Mesenchymal stem cell (in vitro differentiated cells and primary cell): Measurements from ENCODE around the gene UBE2G2.

ENCODE experiments used
- DNase-seq: peaks from one replicate; pipeline ENCODE4 v3.0.0-alpha.2; 2013
- H2AFZ ChIP-seq: one replicate; pipeline ENCODE4 v1.6.1; 2013; ENCODE audit warnings: low read depth, mild to moderate bottlenecking, control low read depth, inconsistent platforms, low read length, moderate library complexity
- H2AK5ac ChIP-seq: 2 replicates; pipeline ENCODE4 v1.6.1; 2013; ENCODE audit warnings: low read length, moderate library complexity, mild to moderate bottlenecking, inconsistent platforms; ENCODE audit not compliant: severe bottlenecking
- H2BK120ac ChIP-seq: one replicate; pipeline ENCODE4 v1.6.1; 2013; ENCODE audit warnings: low read depth, mild to moderate bottlenecking, inconsistent platforms, low read length, moderate library complexity
- H2BK12ac ChIP-seq, 2 experiments: one replicate each; pipeline ENCODE4 v1.6.1; 2013; ENCODE audit warnings: inconsistent platforms in 2 of 2, low read length in 2 of 2, mild to moderate bottlenecking in 2 of 2, moderate library complexity in 2 of 2, control low read depth in 1 of 2
- H2BK15ac ChIP-seq: one replicate; pipeline ENCODE4 v1.6.1; 2013; ENCODE audit warnings: mild to moderate bottlenecking, low read depth, inconsistent platforms; ENCODE audit not compliant: poor library complexity, severe bottlenecking
- H2BK5ac ChIP-seq: 2 replicates; pipeline ENCODE4 v1.6.1; 2013; ENCODE audit warnings: low read depth, mild to moderate bottlenecking, low read length, control low read depth, inconsistent platforms; ENCODE audit not compliant: poor library complexity, severe bottlenecking
- H3K14ac ChIP-seq, 2 experiments: one replicate each; pipeline ENCODE4 v1.6.1; 2013; ENCODE audit warnings: inconsistent platforms in 2 of 2, low read length in 2 of 2, control low read depth in 1 of 2, mild to moderate bottlenecking in 1 of 2, moderate library complexity in 1 of 2
- H3K18ac ChIP-seq, 2 experiments: one replicate each; pipeline ENCODE4 v1.6.1; 2013; ENCODE audit warnings: inconsistent platforms in 2 of 2, low read length in 2 of 2, control low read depth in 1 of 2, low read depth in 1 of 2, mild to moderate bottlenecking in 1 of 2
- H3K23ac ChIP-seq, 2 experiments: one replicate each; pipeline ENCODE4 v1.6.1; 2013; ENCODE audit warnings: inconsistent platforms in 2 of 2, low read length in 2 of 2, mild to moderate bottlenecking in 2 of 2, moderate library complexity in 2 of 2, control low read depth in 1 of 2
- H3K27ac ChIP-seq: 2 replicates; pipeline ENCODE4 v1.5.1; 2013; ENCODE audit warnings: mild to moderate bottlenecking, moderate library complexity, low read length, control low read depth, inconsistent platforms; ENCODE audit not compliant: poor library complexity, severe bottlenecking
- H3K27me3 ChIP-seq, 2 experiments: 2 replicates each; pipeline versions ENCODE4 v1.6.1 to v1.7.0; 2013; ENCODE audit warnings: low read length in 2 of 2, mild to moderate bottlenecking in 2 of 2, moderate library complexity in 2 of 2, control low read depth in 1 of 2, inconsistent platforms in 1 of 2; ENCODE audit not compliant: control insufficient read depth in 1 of 2, insufficient read depth in 1 of 2
- H3K36me3 ChIP-seq, 2 experiments: 2 replicates each; pipeline versions ENCODE4 v1.6.1 to v1.7.0; 2013; ENCODE audit warnings: low read length in 2 of 2, control low read depth in 1 of 2, inconsistent platforms in 1 of 2, low read depth in 1 of 2, mild to moderate bottlenecking in 1 of 2; ENCODE audit not compliant: insufficient read depth in 2 of 2, control insufficient read depth in 1 of 2
- H3K4ac ChIP-seq, 2 experiments: one replicate each; pipeline ENCODE4 v1.6.1; 2013; ENCODE audit warnings: inconsistent platforms in 2 of 2, low read length in 2 of 2, mild to moderate bottlenecking in 2 of 2, moderate library complexity in 2 of 2, control low read depth in 1 of 2, low read depth in 1 of 2
- H3K4me1 ChIP-seq: 2 replicates; pipeline ENCODE4 v1.6.1; 2013; ENCODE audit warnings: low read depth, low read length, control low read depth; ENCODE audit not compliant: control insufficient read depth, insufficient read depth
- H3K4me2 ChIP-seq: 2 replicates; pipeline ENCODE4 v1.6.1; 2013; ENCODE audit warnings: low read length, mild to moderate bottlenecking, inconsistent platforms; ENCODE audit not compliant: poor library complexity, severe bottlenecking
- H3K4me3 ChIP-seq, 2 experiments: 2 replicates each; pipeline versions ENCODE4 v1.5.1 to v1.7.0; 2013; ENCODE audit warnings: low read length in 2 of 2, mild to moderate bottlenecking in 2 of 2, control low read depth in 1 of 2, low read depth in 1 of 2; ENCODE audit not compliant: insufficient read depth in 1 of 2
- H3K79me1 ChIP-seq: replicated peaks from 2 replicates; pipeline ENCODE4 v1.6.1; 2013; ENCODE audit warnings: mild to moderate bottlenecking, control low read depth, low read length, inconsistent platforms; ENCODE audit not compliant: poor library complexity, severe bottlenecking
- H3K9ac ChIP-seq: 2 replicates; pipeline ENCODE4 v1.7.0; 2013; ENCODE audit warnings: mild to moderate bottlenecking, low read length, moderate library complexity
- H3K9me3 ChIP-seq: 2 replicates; pipeline ENCODE4 v1.7.0; 2013; ENCODE audit warnings: mild to moderate bottlenecking, low read length; ENCODE audit not compliant: control insufficient read depth
- H4K8ac ChIP-seq: one replicate; pipeline ENCODE4 v1.6.1; 2013; ENCODE audit warnings: inconsistent platforms, mild to moderate bottlenecking, low read length, moderate library complexity
- H4K91ac ChIP-seq: one replicate; pipeline ENCODE4 v1.6.1; 2013; ENCODE audit warnings: mild to moderate bottlenecking, low read length, inconsistent platforms
- WGBS: methylation state at CpG from one replicate; pipeline ENCODE4 v1.1.7; 2013; ENCODE audit warnings: mixed read lengths; 5-methylcytosine and 5-hydroxymethylcytosine counted together

Gene UBE2G2

GRCh38 chr21:44749116-44749758 lies 52.4 kb downstream of the UBE2G2 start:
- no peak overlapping the region for H2AFZ ChIP-seq
- no peak overlapping the region for H2AK5ac ChIP-seq
- no peaks in the 10 kb centered on the region for H3K79me1 ChIP-seq
- H3K27me3 ChIP-seq, result peaks cover 52 to 62% of the 10 kb centered on the region in 2 experiments
- H3K4me1 ChIP-seq, result peaks cover 13% of the 10 kb centered on the region
- H2BK12ac ChIP-seq, result no peak overlapping the region
- peaks cover 5% of the 10 kb centered on the region for H3K9me3 ChIP-seq
- no peak for DNase-seq
- no peak overlapping the region for H4K8ac ChIP-seq
- H3K14ac ChIP-seq, result peak overlapping the region in 1 of 2 experiments; percentile 22
- no peak overlapping the region for H3K4me3 ChIP-seq
- no peak overlapping the region for H3K18ac ChIP-seq
- no peak overlapping the region for H3K9ac ChIP-seq
- no peak overlapping the region for H4K91ac ChIP-seq
- no peak overlapping the region for H2BK120ac ChIP-seq
- no peak overlapping the region for H3K23ac ChIP-seq
- no peak overlapping the region for H2BK15ac ChIP-seq
- no peak overlapping the region for H3K27ac ChIP-seq
- no peaks in the 10 kb centered on the region for H3K36me3 ChIP-seq
- no peak overlapping the region for H3K4ac ChIP-seq
- no peak overlapping the region for H3K4me2 ChIP-seq
- no peak overlapping the region for H2BK5ac ChIP-seq
- WGBS, result 65% methylated on average over 26 of the region's 26 CpGs

- Histone ChIP-seq H2BK15ac (no peak overlapping the region), H2BK5ac (no peak overlapping the region), H3K27ac (no peak overlapping the region), H4K91ac (no peak overlapping the region), H2BK120ac (no peak overlapping the region), H3K9me3 (peaks cover 1% of the 10 kb centered on the region), H4K8ac (no peak overlapping the region), H3K79me1 (no peaks in the 10 kb centered on the region), H2AFZ (no peak overlapping the region), H2AK5ac (no peak overlapping the region), H3K36me3 (no peaks in the 10 kb centered on the region), H3K4ac (no peak overlapping the region), H3K9ac (no peak overlapping the region), H3K23ac (no peak overlapping the region), H3K14ac (no peak overlapping the region), H2BK12ac (no peak overlapping the region), H3K4me3 (no peak overlapping the region), H3K4me2 (peak overlapping the region; percentile 31), H3K27me3 (peaks cover 50 to 59% of the 10 kb centered on the region in 2 experiments), H3K4me1 (peaks cover 13% of the 10 kb centered on the region), H3K18ac (no peak overlapping the region)
- DNase-seq, result no peak
- WGBS, result 29% methylated on average over 16 of the region's 16 CpGs
Observed at GRCh38 chr21:44748621-44749020, 53.0 kb downstream of the UBE2G2 start.

- peaks cover 26% of the 10 kb centered on the region for H3K9me3 ChIP-seq
- no peak overlapping the region for H3K27ac ChIP-seq
- no peak overlapping the region for H2AFZ ChIP-seq
- no peak overlapping the region for H3K4me2 ChIP-seq
- no CpG with 5 or more reads among the region's 1 CpG for WGBS
- no peak overlapping the region for H2BK12ac ChIP-seq
- H2BK15ac ChIP-seq, result no peak overlapping the region
- H3K27me3 ChIP-seq, result peaks cover 10 to 15% of the 10 kb centered on the region in 2 experiments
- H4K8ac ChIP-seq, result no peak overlapping the region
- no peak overlapping the region for H4K91ac ChIP-seq
- H3K4ac ChIP-seq, result no peak overlapping the region
- DNase-seq, result no peak
- H3K4me3 ChIP-seq, result no peak overlapping the region
- H2BK120ac ChIP-seq, result no peak overlapping the region
- H3K4me1 ChIP-seq, result no peaks in the 10 kb centered on the region
- no peak overlapping the region for H3K14ac ChIP-seq
- H3K36me3 ChIP-seq, result no peaks in the 10 kb centered on the region
- no peaks in the 10 kb centered on the region for H3K79me1 ChIP-seq
- no peak overlapping the region for H3K18ac ChIP-seq
- H3K23ac ChIP-seq, result no peak overlapping the region
- H3K9ac ChIP-seq, result no peak overlapping the region
- no peak overlapping the region for H2AK5ac ChIP-seq
- H2BK5ac ChIP-seq, result no peak overlapping the region
Observed at GRCh38 chr21:44742418-44743153, 59.0 kb downstream of the UBE2G2 start.

- Histone ChIP-seq H3K18ac (no peak overlapping the region), H3K4me3 (no peak overlapping the region)
Observed at GRCh38 chr21:44741921-44742320, 59.7 kb downstream of the UBE2G2 start.

More at GRCh38 chr21:44741921-44742320, 59.7 kb downstream of the UBE2G2 start:
- Histone ChIP-seq H4K91ac (no peak overlapping the region), H3K27me3 (peaks cover 9 to 15% of the 10 kb centered on the region in 2 experiments), H2AK5ac (no peak overlapping the region), H3K14ac (no peak overlapping the region), H2BK120ac (no peak overlapping the region), H3K4ac (no peak overlapping the region), H4K8ac (no peak overlapping the region), H3K9me3 (peaks cover 30% of the 10 kb centered on the region), H2BK5ac (no peak overlapping the region), H2AFZ (no peak overlapping the region), H3K36me3 (no peaks in the 10 kb centered on the region), H3K4me1 (no peaks in the 10 kb centered on the region), H3K23ac (no peak overlapping the region), H2BK12ac (no peak overlapping the region), H3K79me1 (no peaks in the 10 kb centered on the region), H3K27ac (no peak overlapping the region), H3K4me2 (no peak overlapping the region), H2BK15ac (no peak overlapping the region), H3K9ac (no peak overlapping the region)
- 93% methylated on average over 3 of the region's 3 CpGs for WGBS
- DNase-seq, result no peak
